SJSA1 (cell line): Measurements from ENCODE around the gene FAM180B. TPM values are rescaled to one million over a fixed set of nuclear protein-coding genes. Genes with fewer than 3 reads are reported as not detected.

Experiments
- DNase-seq, 2 experiments: peaks; one replicate each; pipeline ENCODE4 v3.0.0-alpha.2; 2015 to 2020; ENCODE audit warnings: low spot score in 2 of 2, low read depth in 1 of 2
- H3K27ac ChIP-seq: fragments of 250-450 bp; sonication (Bioruptor Pico); 2 replicates; pipeline ENCODE4 v1.5.1; 2020; ENCODE audit warnings: mild to moderate bottlenecking, moderate library complexity
- H3K27me3 ChIP-seq: fragments of 250-450 bp; sonication (Bioruptor Pico); replicated peaks from 2 replicates; pipeline ENCODE4 v1.5.1; 2020; ENCODE audit warnings: mild to moderate bottlenecking, moderate library complexity
- H3K36me3 ChIP-seq: fragments of 250-450 bp; sonication (Bioruptor Pico); 2 replicates; pipeline ENCODE4 v1.5.1; 2020; ENCODE audit warnings: mild to moderate bottlenecking
- H3K4me1 ChIP-seq: fragments of 250-450 bp; sonication (Bioruptor Pico); replicated peaks from 2 replicates; pipeline ENCODE4 v1.6.1; 2021; ENCODE audit warnings: mild to moderate bottlenecking
- H3K4me3 ChIP-seq: fragments of 250-450 bp; sonication (Bioruptor Pico); 2 replicates; pipeline ENCODE4 v1.5.1; 2020; ENCODE audit warnings: mild to moderate bottlenecking
- H3K9me3 ChIP-seq: fragments of 250-450 bp; sonication (Bioruptor Pico); replicated peaks from 2 replicates; pipeline ENCODE4 v1.5.1; 2020; ENCODE audit warnings: mild to moderate bottlenecking
- total RNA-seq: library from RNA; depleted of rRNA; stranded (reverse); fragments of >200 nt; shearing (Covaris generic); gene quantifications from 2 replicates; pipeline ENCODE4 v1.2.3, GENCODE V29; 2014

The FAM180B gene
- total RNA-seq, 1 experiment from 2014 or later = not detected

- Histone ChIP-seq H3K27me3 (peaks cover 33% of the 10 kb centered on the region), H3K4me1 (peaks cover 4% of the 10 kb centered on the region), H3K36me3 (no peaks in the 10 kb centered on the region), H3K27ac (no peak within 1 kb of the TSS), H3K4me3 (no peak within 1 kb of the TSS), H3K9me3 (no peaks in the 10 kb centered on the region)
- DNase-seq = no peak
These were observed 7.7 kb downstream of the FAM180B start, which contains the start of gene C1QTNF4 for GRCh38 chr11:47593934-47594855. Gene C1QTNF4 (minus strand): TSS chr11:47594411. CDS start chr11:47590810, 3,601 bp downstream.

- peaks cover 33% of the 10 kb centered on the region for H3K27me3 ChIP-seq
- no peaks in the 10 kb centered on the region for H3K9me3 ChIP-seq
- H3K4me3 ChIP-seq = no peak overlapping the region
- no peaks in the 10 kb centered on the region for H3K36me3 ChIP-seq
- H3K27ac ChIP-seq = no peak overlapping the region
- peaks cover 4% of the 10 kb centered on the region for H3K4me1 ChIP-seq
- no peak for DNase-seq
These were observed 8.6 kb downstream of the FAM180B start for GRCh38 chr11:47595029-47595428.

DNA sequence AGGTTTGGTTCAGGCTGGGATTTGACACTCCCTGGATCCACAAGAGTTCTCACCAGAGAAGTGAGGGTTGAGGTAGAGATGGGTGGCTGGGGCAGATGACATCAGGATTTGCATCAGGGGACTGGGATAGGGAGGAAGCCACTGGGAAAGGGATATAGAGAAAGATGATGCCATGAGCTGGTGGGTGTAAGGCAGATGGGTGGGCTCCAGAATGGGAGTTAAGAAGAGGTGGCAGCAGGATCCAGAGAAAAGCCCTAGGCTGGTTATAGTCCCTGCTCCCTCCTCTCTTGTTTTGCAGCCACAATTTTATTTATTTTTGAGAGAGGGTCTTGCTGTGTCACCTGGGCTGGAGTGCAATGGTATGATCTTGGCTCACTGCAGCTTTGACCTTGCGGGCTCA is 9.5 kb downstream of the FAM180B start:
- no peak for DNase-seq

GRCh38 chr11:47599902-47600301 is 13.4 kb downstream of the FAM180B start:
- H3K4me1 ChIP-seq = no peaks in the 10 kb centered on the region
- H3K27me3 ChIP-seq = peaks cover 6% of the 10 kb centered on the region
- H3K9me3 ChIP-seq = no peaks in the 10 kb centered on the region
- H3K4me3 ChIP-seq = no peak overlapping the region
- DNase-seq = no peak
- no peaks in the 10 kb centered on the region for H3K36me3 ChIP-seq
- H3K27ac ChIP-seq = no peak overlapping the region

More for the DNA sequence above, 9.5 kb downstream of the FAM180B start:
- Histone ChIP-seq H3K27me3 (peaks cover 33% of the 10 kb centered on the region), H3K27ac (no peak overlapping the region), H3K4me3 (no peak overlapping the region), H3K9me3 (no peaks in the 10 kb centered on the region), H3K36me3 (no peaks in the 10 kb centered on the region), H3K4me1 (peaks cover 4% of the 10 kb centered on the region)

DNA sequence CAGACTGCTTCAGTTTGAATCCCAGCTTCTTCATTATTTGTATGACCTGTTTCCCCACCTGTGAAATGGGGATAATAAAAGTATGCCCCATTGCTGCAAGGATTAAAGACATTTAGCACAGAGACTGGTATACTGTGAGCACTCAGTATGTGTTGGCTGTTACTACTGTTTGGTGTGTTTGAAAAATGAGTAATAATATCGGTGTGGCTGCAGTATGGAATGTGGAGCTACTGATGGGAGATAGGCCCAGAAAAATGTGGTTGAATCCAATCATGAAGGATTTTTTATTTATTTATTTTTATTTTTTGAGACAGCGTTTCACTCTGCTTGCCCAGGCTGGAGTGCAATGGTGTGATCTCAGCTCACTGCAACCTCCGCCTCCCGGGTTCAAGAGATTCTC is 16.8 kb downstream of the FAM180B start:
- Histone ChIP-seq H3K4me1 (no peaks in the 10 kb centered on the region), H3K36me3 (no peaks in the 10 kb centered on the region), H3K9me3 (0 out of 2 replicates have a peak, but pooled peaks cover 3% of the 10 kb centered on the region), H3K27ac (no peak overlapping the region), H3K27me3 (no peaks in the 10 kb centered on the region), H3K4me3 (no peak overlapping the region)
- DNase-seq = no peak

DNA sequence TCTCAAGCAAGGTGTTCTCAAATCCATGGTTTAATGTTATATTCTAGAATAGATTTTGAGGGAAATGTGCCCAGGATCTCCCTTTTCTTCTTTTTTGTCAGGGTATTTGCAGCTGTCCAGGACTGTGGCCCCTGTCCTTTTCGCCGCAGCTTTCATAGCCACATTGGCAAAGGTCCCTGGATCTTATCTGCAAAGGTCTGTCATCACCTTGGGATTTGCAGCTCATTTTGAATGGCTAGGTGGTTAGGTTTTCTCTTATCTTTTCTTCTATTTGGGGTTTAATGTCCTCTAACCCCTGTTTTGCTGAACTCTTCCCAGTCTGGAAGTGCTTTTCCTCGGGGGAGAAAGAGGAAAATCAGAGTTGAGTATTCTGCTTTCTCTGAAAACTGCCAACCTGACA is 19.4 kb downstream of the FAM180B start:
- no peak for DNase-seq
- no peaks in the 10 kb centered on the region for H3K27me3 ChIP-seq
- H3K9me3 ChIP-seq = 0 out of 2 replicates have a peak, but pooled peaks cover 3% of the 10 kb centered on the region
- no peaks in the 10 kb centered on the region for H3K4me1 ChIP-seq
- H3K27ac ChIP-seq = no peak overlapping the region
- H3K4me3 ChIP-seq = no peak overlapping the region
- no peaks in the 10 kb centered on the region for H3K36me3 ChIP-seq

DNA sequence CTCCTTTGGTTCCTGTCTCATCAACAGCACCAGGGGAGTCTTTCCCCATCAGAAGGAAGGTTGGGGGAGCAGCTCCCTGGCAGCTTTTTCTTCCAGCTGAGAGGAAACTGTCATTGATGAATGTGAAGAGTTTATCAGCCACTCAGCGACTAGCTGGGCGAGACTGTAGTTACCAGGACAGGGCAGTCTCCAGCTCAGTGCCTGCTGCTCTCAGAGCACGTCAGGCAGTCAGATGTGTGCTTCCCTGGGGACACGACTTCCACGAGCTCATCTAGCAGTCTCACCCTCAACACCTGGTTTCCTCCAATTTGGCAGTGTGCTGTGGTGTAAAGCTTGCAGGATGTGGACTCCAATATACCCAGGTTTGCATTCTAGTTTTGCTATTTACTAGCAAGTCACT is 20.3 kb downstream of the FAM180B start:
- no peak overlapping the region for H3K27ac ChIP-seq
- 0 out of 2 replicates have a peak, but pooled peaks cover 3% of the 10 kb centered on the region for H3K9me3 ChIP-seq
- no peaks in the 10 kb centered on the region for H3K4me1 ChIP-seq
- peaks cover 6% of the 10 kb centered on the region; the same call in 1 of the 2 replicates for H3K36me3 ChIP-seq
- no peak overlapping the region for H3K4me3 ChIP-seq
- DNase-seq = no peak
- H3K27me3 ChIP-seq = no peaks in the 10 kb centered on the region

- Histone ChIP-seq H3K9me3 (0 out of 2 replicates have a peak, but pooled peaks cover 3% of the 10 kb centered on the region), H3K27ac (no peak overlapping the region), H3K27me3 (no peaks in the 10 kb centered on the region), H3K4me1 (no peaks in the 10 kb centered on the region), H3K36me3 (peaks cover 6% of the 10 kb centered on the region; the same call in 1 of the 2 replicates), H3K4me3 (no peak overlapping the region)
- no peak for DNase-seq
These were observed 20.9 kb downstream of the FAM180B start for GRCh38 chr11:47607380-47607779.

GRCh38 chr11:47609675-47610074 is 23.2 kb downstream of the FAM180B start:
- Histone ChIP-seq H3K9me3 (0 out of 2 replicates have a peak, but pooled peaks cover 3% of the 10 kb centered on the region), H3K4me3 (no peak overlapping the region), H3K36me3 (peaks cover 6% of the 10 kb centered on the region; the same call in 1 of the 2 replicates), H3K27ac (no peak overlapping the region), H3K27me3 (no peaks in the 10 kb centered on the region), H3K4me1 (no peaks in the 10 kb centered on the region)
- DNase-seq = no peak

DNA sequence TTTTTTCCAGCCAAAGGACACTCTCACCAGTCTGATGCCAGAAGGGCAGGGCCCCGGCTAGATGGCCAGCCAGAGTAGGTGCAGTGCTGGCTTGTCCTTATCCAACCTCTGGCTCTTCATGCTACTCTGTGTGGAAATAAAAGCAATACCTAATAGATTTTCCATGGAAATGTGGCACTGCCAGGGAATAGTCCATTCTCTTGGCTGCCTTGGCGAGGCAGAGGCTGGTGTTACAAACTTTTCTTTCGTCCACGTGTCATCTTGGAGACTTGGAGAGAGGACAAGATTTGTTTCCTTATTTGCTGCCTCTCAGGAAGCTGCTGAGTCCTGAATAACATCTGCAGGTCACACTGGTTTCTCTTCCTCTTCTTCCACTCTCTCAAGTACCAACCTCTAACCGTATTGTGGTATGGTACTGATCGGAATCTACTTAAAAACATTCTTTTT is 24.9 kb downstream of the FAM180B start:
- H3K4me3 ChIP-seq = no peak overlapping the region
- 0 out of 2 replicates have a peak, but pooled peaks cover 3% of the 10 kb centered on the region for H3K9me3 ChIP-seq
- DNase-seq = no peak

GRCh38 chr11:47615249-47615648 is 28.8 kb downstream of the FAM180B start:
- Histone ChIP-seq H3K36me3 (peaks cover 38% of the 10 kb centered on the region), H3K4me3 (no peak overlapping the region), H3K27ac (no peak overlapping the region), H3K9me3 (no peaks in the 10 kb centered on the region), H3K4me1 (peaks cover 9% of the 10 kb centered on the region), H3K27me3 (no peaks in the 10 kb centered on the region)
- no peak for DNase-seq

More for the DNA sequence above, 24.9 kb downstream of the FAM180B start:
- Histone ChIP-seq H3K36me3 (peaks cover 6% of the 10 kb centered on the region), H3K27me3 (no peaks in the 10 kb centered on the region), H3K4me1 (no peaks in the 10 kb centered on the region), H3K27ac (no peak overlapping the region)

GRCh38 chr11:47616726-47617416 is 30.4 kb downstream of the FAM180B start:
- no peak overlapping the region for H3K27ac ChIP-seq
- no peaks in the 10 kb centered on the region for H3K27me3 ChIP-seq
- DNase-seq = peak in 1 of 2 experiments; percentile 24

DNA sequence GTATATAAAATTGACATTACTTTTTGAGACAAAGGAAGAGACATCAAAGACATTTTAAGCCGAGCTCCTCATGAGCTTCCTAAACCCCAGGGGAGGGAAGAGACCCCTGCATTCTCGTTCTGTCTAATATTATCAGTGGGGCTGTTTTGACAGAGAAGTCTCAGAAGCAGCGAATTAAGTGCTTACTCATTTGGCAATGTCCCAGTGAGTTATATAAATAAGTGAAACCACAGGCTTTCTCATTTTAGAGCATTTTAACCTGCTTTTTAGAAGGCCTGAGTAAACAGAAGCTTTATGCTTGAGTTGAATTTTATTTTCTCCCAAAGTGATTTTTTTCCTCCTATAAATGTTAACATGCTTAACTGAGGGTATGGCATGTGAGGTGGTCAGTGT is 30.9 kb downstream of the FAM180B start:
- Histone ChIP-seq H3K9me3 (no peaks in the 10 kb centered on the region), H3K36me3 (peaks cover 51% of the 10 kb centered on the region), H3K4me3 (no peak overlapping the region), H3K27ac (no peak overlapping the region), H3K4me1 (peaks cover 9% of the 10 kb centered on the region), H3K27me3 (no peaks in the 10 kb centered on the region)
- peak in 1 of 2 experiments; percentile 19 for DNase-seq

More at GRCh38 chr11:47616726-47617416, 30.4 kb downstream of the FAM180B start:
- H3K36me3 ChIP-seq = peaks cover 46% of the 10 kb centered on the region
- no peaks in the 10 kb centered on the region for H3K9me3 ChIP-seq
- H3K4me3 ChIP-seq = no peak overlapping the region
- H3K4me1 ChIP-seq = peaks cover 9% of the 10 kb centered on the region
